Measurements from ENCODE around the gene ABCC5.

ABCC5 gene

DNA sequence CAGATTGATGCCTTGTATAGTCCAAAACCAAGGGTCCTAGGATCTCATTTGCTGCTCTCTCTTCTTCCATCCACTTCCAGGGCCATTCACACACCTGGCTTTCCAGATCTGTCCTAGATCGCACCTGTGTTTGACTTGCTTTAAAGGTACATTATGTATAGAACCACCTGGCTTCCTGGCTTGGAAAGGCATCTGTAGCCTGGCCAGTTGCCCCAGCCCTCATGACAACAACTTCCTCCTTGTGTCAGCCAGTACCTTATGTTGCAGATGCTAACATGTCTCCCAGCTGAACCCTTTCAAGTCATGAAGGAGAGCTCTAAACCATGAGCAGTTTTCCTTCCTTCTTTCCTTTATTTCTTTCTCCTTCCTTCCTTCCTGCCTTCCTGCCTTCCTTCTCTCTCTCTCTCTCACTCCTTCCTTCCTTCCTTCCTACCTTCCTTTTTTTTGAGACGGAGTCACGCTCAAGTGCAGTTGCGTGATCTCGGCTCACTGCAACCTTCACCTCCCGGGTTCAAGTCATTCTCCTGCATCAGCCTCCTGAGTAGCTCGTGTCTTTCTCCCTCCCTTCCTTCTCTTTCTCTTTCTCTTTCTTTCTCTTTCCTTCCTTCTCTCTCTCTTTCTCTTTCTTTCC, 32.6 kb upstream of the ABCC5 start:
- Histone ChIP-seq H3K9me3 (ENCODE audit: insufficient read depth, low read length) (no peaks in the 10 kb centered on the region), H3K9me2 (replicated peaks; ENCODE audit: insufficient read depth, low read length) (no peaks in the 10 kb centered on the region), H3K4me2 (ENCODE audit: low read depth, low read length, poor library complexity, severe bottlenecking) (no peak overlapping the region), H3K4me3 (ENCODE audit: insufficient read depth, low read length, poor library complexity, severe bottlenecking) (no peak overlapping the region), H3F3A (ENCODE audit: insufficient read depth) (no peaks in the 10 kb centered on the region), H3K36me3 (ENCODE audit: low read length) (no peaks in the 10 kb centered on the region), H2AFZ (ENCODE audit: low read depth, low read length, severe bottlenecking) (no peak overlapping the region), H3K27me3 (ENCODE audit: low read length) (no peaks in the 10 kb centered on the region), H3K79me2 (ENCODE audit: insufficient read depth, low read length) (no peaks in the 10 kb centered on the region), H3K9ac (ENCODE audit: low read length) (no peak overlapping the region), H4K20me1 (ENCODE audit: low read depth, low read length) (no peaks in the 10 kb centered on the region), H3K27ac (ENCODE audit: low read depth, low read length) (no peak overlapping the region)
- no peak for TF ChIP-seq EZH2phosphoT487 (conservative IDR thresholded peaks at IDR 0.05; ENCODE audit: low read length)
- TF ChIP-seq, protein P1, sequence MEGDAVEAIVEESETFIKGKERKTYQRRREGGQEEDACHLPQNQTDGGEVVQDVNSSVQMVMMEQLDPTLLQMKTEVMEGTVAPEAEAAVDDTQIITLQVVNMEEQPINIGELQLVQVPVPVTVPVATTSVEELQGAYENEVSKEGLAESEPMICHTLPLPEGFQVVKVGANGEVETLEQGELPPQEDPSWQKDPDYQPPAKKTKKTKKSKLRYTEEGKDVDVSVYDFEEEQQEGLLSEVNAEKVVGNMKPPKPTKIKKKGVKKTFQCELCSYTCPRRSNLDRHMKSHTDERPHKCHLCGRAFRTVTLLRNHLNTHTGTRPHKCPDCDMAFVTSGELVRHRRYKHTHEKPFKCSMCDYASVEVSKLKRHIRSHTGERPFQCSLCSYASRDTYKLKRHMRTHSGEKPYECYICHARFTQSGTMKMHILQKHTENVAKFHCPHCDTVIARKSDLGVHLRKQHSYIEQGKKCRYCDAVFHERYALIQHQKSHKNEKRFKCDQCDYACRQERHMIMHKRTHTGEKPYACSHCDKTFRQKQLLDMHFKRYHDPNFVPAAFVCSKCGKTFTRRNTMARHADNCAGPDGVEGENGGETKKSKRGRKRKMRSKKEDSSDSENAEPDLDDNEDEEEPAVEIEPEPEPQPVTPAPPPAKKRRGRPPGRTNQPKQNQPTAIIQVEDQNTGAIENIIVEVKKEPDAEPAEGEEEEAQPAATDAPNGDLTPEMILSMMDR (IDR thresholded peaks at IDR 0.05; ENCODE audit: insufficient read depth, low read length, poor library complexity, severe bottlenecking): no peak

GRCh38 chr3:184045995-184046394, 28.3 kb upstream of the ABCC5 start:
- Histone ChIP-seq H3K27ac (ENCODE audit: low read depth, low read length) (no peak overlapping the region), H3F3A (ENCODE audit: insufficient read depth) (no peaks in the 10 kb centered on the region), H2AFZ (ENCODE audit: low read depth, low read length, severe bottlenecking) (no peak overlapping the region), H3K9ac (ENCODE audit: low read length) (no peak overlapping the region), H3K79me2 (ENCODE audit: insufficient read depth, low read length) (no peaks in the 10 kb centered on the region), H3K27me3 (ENCODE audit: low read length) (no peaks in the 10 kb centered on the region), H3K4me3 (ENCODE audit: insufficient read depth, low read length, poor library complexity, severe bottlenecking) (no peak overlapping the region), H3K4me2 (ENCODE audit: low read depth, low read length, poor library complexity, severe bottlenecking) (no peak overlapping the region), H4K20me1 (ENCODE audit: low read depth, low read length) (no peaks in the 10 kb centered on the region), H3K36me3 (ENCODE audit: low read length) (no peaks in the 10 kb centered on the region), H3K9me3 (ENCODE audit: insufficient read depth, low read length) (no peaks in the 10 kb centered on the region), H3K9me2 (replicated peaks; ENCODE audit: insufficient read depth, low read length) (no peaks in the 10 kb centered on the region)
- TF ChIP-seq, protein P1 (IDR thresholded peaks at IDR 0.05; ENCODE audit: insufficient read depth, low read length, poor library complexity, severe bottlenecking): no peak
- TF ChIP-seq EZH2phosphoT487 (conservative IDR thresholded peaks at IDR 0.05; ENCODE audit: low read length): no peak

DNA sequence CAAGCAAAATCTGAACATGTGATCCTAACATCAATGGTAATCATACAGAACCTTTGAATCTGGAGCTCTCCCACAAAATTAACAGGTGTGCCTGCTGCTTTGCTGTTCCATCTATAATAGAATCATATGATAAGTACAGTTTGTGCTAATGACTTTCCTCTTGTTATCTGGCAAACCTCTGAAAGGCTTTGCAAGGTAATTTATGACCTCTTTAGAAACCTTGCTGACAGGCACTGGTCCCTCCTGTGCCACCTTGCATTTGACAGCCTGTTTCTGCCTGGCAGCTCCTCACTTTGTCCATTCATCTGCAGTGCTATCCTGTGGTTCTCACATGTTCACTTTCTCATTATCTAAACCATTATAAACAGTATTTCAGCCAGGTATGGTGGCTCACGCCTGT, 24.9 kb upstream of the ABCC5 start:
- Histone ChIP-seq H3K9me3 (ENCODE audit: insufficient read depth, low read length) (no peaks in the 10 kb centered on the region), H3K4me2 (ENCODE audit: low read depth, low read length, poor library complexity, severe bottlenecking) (no peak overlapping the region), H3K9me2 (replicated peaks; ENCODE audit: insufficient read depth, low read length) (no peaks in the 10 kb centered on the region), H3F3A (ENCODE audit: insufficient read depth) (no peaks in the 10 kb centered on the region), H3K27ac (ENCODE audit: low read depth, low read length) (no peak overlapping the region), H2AFZ (ENCODE audit: low read depth, low read length, severe bottlenecking) (no peak overlapping the region), H3K36me3 (ENCODE audit: low read length) (no peaks in the 10 kb centered on the region), H3K4me3 (ENCODE audit: insufficient read depth, low read length, poor library complexity, severe bottlenecking) (no peak overlapping the region), H3K27me3 (ENCODE audit: low read length) (no peaks in the 10 kb centered on the region), H3K79me2 (ENCODE audit: insufficient read depth, low read length) (no peaks in the 10 kb centered on the region), H4K20me1 (ENCODE audit: low read depth, low read length) (no peaks in the 10 kb centered on the region), H3K9ac (ENCODE audit: low read length) (no peak overlapping the region)
- TF ChIP-seq, protein P1 (IDR thresholded peaks at IDR 0.05; ENCODE audit: insufficient read depth, low read length, poor library complexity, severe bottlenecking): no peak
- TF ChIP-seq EZH2phosphoT487 (conservative IDR thresholded peaks at IDR 0.05; ENCODE audit: low read length): no peak
